HEK293 (cell line): Measurements from ENCODE around the gene ZNF350.

ENCODE experiments used
- CTCF ChIA-PET: fragments of 350-600 bp; formaldehyde crosslinking; extraction: SDS; loops from one replicate; lab custom pipeline; 2021; ENCODE audit warnings: antibody characterized with exemption; lab: Yijun Ruan, JAX
- POLR2A ChIA-PET: fragments of 300-600 bp; formaldehyde crosslinking; extraction: SDS; loops from one replicate; lab custom pipeline; 2020; ENCODE audit warnings: antibody characterized with exemption, inconsistent platforms; lab: Yijun Ruan, JAX
- H3K27ac ChIP-seq: fragments of 200-500 bp; sonication (Bioruptor generic); 2 replicates; pipeline ENCODE4 v1.5.1; 2014; ENCODE audit warnings: low read depth, low read length, control low read depth, inconsistent platforms; ENCODE audit errors: extremely low read depth
- H3K36me3 ChIP-seq, 2 experiments: fragments of 200-500 bp in 1 of 2; sonication (Bioruptor generic) in 1 of 2; 1 replicate in 1 of 2; 2 replicates in 1 of 2; pipeline ENCODE4 v1.5.1; 2014 to 2017; ENCODE audit warnings: inconsistent platforms in 2 of 2, low read length in 2 of 2; ENCODE audit not compliant: control insufficient read depth in 2 of 2, insufficient read depth in 1 of 2
- H3K4me1 ChIP-seq: fragments of 200-500 bp; sonication (Bioruptor generic); 2 replicates; pipeline ENCODE4 v1.5.1; 2014; ENCODE audit warnings: mild to moderate bottlenecking, low read length, inconsistent platforms; ENCODE audit not compliant: control insufficient read depth, insufficient read depth
- H3K4me3 ChIP-seq: 2 replicates; pipeline ENCODE4 v1.5.1; 2011; ENCODE audit warnings: low read depth, mild to moderate bottlenecking, control low read depth, low read length, moderate library complexity
- H3K9me3 ChIP-seq: fragments of 200-500 bp; sonication (Bioruptor generic); 2 replicates; pipeline ENCODE4 v1.5.1; 2014; ENCODE audit warnings: low read depth, low read length, inconsistent platforms; ENCODE audit not compliant: control insufficient read depth, insufficient read depth
- SP2 ChIP-seq: fragments of 450-650 bp; formaldehyde crosslinking; IDR thresholded peaks from 2 replicates; pipeline ENCODE4 v1.5.1; 2016; ENCODE audit warnings: missing biosample characterization, missing genetic modification characterization
- ZFP69B ChIP-seq: fragments of 450-650 bp; formaldehyde crosslinking; IDR thresholded peaks from 2 replicates; pipeline ENCODE4 v1.5.1; 2016; ENCODE audit warnings: missing biosample characterization, missing genetic modification characterization
- ZNF335 ChIP-seq: fragments of 450-650 bp; formaldehyde crosslinking; conservative IDR thresholded peaks from 2 replicates; pipeline ENCODE4 v1.5.1; 2016; ENCODE audit warnings: missing biosample characterization, missing genetic modification characterization
- ZNF416 ChIP-seq: fragments of 450-650 bp; formaldehyde crosslinking; IDR thresholded peaks from 2 replicates; pipeline ENCODE4 v1.5.1; 2016; ENCODE audit warnings: missing biosample characterization, missing genetic modification characterization
- ZNF555 ChIP-seq: fragments of 450-650 bp; formaldehyde crosslinking; conservative IDR thresholded peaks from 2 replicates; pipeline ENCODE4 v1.5.1; 2017; ENCODE audit warnings: missing biosample characterization, mild to moderate bottlenecking, missing genetic modification characterization, inconsistent platforms
- ZNF558 ChIP-seq: fragments of 450-650 bp; formaldehyde crosslinking; IDR thresholded peaks from 2 replicates; pipeline ENCODE4 v1.5.1; 2016; ENCODE audit warnings: missing biosample characterization, missing genetic modification characterization
- ZNF600 ChIP-seq: fragments of 450-650 bp; formaldehyde crosslinking; IDR thresholded peaks from 2 replicates; pipeline ENCODE4 v1.5.1; 2016; ENCODE audit warnings: missing biosample characterization, missing genetic modification characterization
- ZNF768 ChIP-seq: fragments of 450-650 bp; formaldehyde crosslinking; IDR thresholded peaks from 2 replicates; pipeline ENCODE4 v1.5.1; 2018; ENCODE audit warnings: missing biosample characterization, mild to moderate bottlenecking, missing genetic modification characterization
- ZNF837 ChIP-seq: fragments of 450-650 bp; formaldehyde crosslinking; IDR thresholded peaks from 2 replicates; pipeline ENCODE4 v1.5.1; 2016; ENCODE audit warnings: missing biosample characterization, missing genetic modification characterization
- TF ChIP-seq, protein P1 (sequence below): fragments of 450-650 bp; formaldehyde crosslinking; IDR thresholded peaks from 2 replicates; pipeline ENCODE4 v1.5.1; 2016; ENCODE audit warnings: missing biosample characterization, missing genetic modification characterization
- TF ChIP-seq, protein P2 (sequence below): fragments of 450-650 bp; formaldehyde crosslinking; conservative IDR thresholded peaks from 2 replicates; pipeline ENCODE4 v1.5.1; 2016; ENCODE audit warnings: low read depth, missing biosample characterization, missing genetic modification characterization
- TF ChIP-seq, protein P3 (sequence below): fragments of 450-650 bp; formaldehyde crosslinking; IDR thresholded peaks from 2 replicates; pipeline ENCODE4 v1.5.1; 2017; ENCODE audit warnings: missing biosample characterization, missing genetic modification characterization
- TF ChIP-seq, protein P4 (sequence below): fragments of 450-650 bp; formaldehyde crosslinking; IDR thresholded peaks from 2 replicates; pipeline ENCODE4 v1.5.1; 2016; ENCODE audit warnings: missing biosample characterization, missing genetic modification characterization
- TF ChIP-seq, protein P5 (sequence below): fragments of 450-650 bp; formaldehyde crosslinking; IDR thresholded peaks from 2 replicates; pipeline ENCODE4; 2016; ENCODE audit warnings: missing biosample characterization, missing genetic modification characterization
- TF ChIP-seq, protein P6 (sequence below): fragments of 450-650 bp; formaldehyde crosslinking; IDR thresholded peaks from 2 replicates; pipeline ENCODE4 v1.5.1; 2016; ENCODE audit warnings: missing biosample characterization, missing genetic modification characterization

Gene ZNF350

DNA sequence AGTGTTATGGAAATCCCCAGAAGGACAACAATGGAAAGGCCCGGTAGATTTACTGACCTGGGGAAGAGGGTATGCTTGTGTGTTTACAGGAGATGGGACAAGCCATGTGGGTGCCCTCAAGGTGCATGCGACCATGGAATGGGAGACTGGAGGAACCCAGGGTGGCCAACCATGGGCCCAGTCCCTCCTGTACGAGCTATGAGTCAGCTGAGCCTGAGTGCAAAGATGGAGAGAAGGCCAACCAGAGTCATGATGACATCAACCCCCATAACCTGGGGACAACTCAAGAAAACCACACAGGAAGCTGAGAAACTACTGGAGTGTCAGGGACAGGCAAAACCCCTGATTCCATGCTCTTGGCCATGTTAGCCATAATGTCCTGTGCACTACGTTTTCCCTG lies 7.8 kb downstream of the ZNF350 start (continued):
- no peak for TF ChIP-seq ZNF555
- TF ChIP-seq, protein P1, sequence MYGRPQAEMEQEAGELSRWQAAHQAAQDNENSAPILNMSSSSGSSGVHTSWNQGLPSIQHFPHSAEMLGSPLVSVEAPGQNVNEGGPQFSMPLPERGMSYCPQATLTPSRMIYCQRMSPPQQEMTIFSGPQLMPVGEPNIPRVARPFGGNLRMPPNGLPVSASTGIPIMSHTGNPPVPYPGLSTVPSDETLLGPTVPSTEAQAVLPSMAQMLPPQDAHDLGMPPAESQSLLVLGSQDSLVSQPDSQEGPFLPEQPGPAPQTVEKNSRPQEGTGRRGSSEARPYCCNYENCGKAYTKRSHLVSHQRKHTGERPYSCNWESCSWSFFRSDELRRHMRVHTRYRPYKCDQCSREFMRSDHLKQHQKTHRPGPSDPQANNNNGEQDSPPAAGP (tag by site-specific recombination) = no peak
- TF ChIP-seq ZFP69B (tag by site-specific recombination) = no peak
- no peak for TF ChIP-seq SP2 (tag by site-specific recombination)
- TF ChIP-seq, protein P2, sequence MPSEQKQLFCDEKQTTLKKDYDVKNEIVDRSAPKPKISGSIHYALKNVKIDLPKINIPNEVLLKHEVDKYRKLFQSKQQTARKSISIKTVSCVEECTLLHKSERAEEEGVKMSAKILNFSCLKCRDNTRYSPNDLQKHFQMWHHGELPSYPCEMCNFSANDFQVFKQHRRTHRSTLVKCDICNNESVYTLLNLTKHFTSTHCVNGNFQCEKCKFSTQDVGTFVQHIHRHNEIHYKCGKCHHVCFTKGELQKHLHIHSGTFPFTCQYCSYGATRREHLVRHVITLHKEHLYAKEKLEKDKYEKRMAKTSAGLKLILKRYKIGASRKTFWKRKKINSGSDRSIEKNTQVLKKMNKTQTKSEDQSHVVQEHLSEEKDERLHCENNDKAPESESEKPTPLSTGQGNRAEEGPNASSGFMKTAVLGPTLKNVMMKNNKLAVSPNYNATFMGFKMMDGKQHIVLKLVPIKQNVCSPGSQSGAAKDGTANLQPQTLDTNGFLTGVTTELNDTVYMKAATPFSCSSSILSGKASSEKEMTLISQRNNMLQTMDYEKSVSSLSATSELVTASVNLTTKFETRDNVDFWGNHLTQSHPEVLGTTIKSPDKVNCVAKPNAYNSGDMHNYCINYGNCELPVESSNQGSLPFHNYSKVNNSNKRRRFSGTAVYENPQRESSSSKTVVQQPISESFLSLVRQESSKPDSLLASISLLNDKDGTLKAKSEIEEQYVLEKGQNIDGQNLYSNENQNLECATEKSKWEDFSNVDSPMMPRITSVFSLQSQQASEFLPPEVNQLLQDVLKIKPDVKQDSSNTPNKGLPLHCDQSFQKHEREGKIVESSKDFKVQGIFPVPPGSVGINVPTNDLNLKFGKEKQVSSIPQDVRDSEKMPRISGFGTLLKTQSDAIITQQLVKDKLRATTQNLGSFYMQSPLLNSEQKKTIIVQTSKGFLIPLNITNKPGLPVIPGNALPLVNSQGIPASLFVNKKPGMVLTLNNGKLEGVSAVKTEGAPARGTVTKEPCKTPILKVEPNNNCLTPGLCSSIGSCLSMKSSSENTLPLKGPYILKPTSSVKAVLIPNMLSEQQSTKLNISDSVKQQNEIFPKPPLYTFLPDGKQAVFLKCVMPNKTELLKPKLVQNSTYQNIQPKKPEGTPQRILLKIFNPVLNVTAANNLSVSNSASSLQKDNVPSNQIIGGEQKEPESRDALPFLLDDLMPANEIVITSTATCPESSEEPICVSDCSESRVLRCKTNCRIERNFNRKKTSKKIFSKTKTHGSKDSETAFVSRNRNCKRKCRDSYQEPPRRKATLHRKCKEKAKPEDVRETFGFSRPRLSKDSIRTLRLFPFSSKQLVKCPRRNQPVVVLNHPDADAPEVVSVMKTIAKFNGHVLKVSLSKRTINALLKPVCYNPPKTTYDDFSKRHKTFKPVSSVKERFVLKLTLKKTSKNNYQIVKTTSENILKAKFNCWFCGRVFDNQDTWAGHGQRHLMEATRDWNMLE (tag by site-specific recombination) = no peak
- no peak for TF ChIP-seq ZNF558 (tag by site-specific recombination)
- no peak for TF ChIP-seq ZNF335 (tag by site-specific recombination)

DNA sequence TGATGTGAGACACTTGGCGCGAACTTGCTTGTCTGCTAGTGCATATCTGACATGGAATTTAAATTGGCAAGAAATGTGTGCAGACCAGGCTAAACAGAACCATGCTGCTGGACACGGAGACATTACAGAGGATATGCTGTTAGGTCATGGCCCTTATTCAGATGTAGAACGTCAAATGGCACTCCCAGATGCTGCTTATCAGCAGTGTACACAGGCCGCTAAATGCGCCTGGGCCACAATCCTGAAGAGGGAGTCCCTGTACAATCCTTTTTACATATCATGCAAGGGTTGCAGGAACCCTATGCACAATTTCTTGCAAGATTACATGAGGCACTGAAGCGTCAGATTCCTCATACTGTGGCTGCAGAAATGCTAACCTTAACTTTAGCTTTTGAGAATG lies 9.3 kb downstream of the ZNF350 start:
- no peaks in the 10 kb centered on the region for H3K4me1 ChIP-seq
- no peak overlapping the region for H3K27ac ChIP-seq
- POLR2A ChIA-PET = no interaction called here
- H3K4me3 ChIP-seq = no peak overlapping the region
- CTCF ChIA-PET = no interaction called here
- H3K36me3 ChIP-seq = peaks cover 25 to 38% of the 10 kb centered on the region in 2 experiments
- peaks cover 8% of the 10 kb centered on the region for H3K9me3 ChIP-seq
- TF ChIP-seq, protein P3, sequence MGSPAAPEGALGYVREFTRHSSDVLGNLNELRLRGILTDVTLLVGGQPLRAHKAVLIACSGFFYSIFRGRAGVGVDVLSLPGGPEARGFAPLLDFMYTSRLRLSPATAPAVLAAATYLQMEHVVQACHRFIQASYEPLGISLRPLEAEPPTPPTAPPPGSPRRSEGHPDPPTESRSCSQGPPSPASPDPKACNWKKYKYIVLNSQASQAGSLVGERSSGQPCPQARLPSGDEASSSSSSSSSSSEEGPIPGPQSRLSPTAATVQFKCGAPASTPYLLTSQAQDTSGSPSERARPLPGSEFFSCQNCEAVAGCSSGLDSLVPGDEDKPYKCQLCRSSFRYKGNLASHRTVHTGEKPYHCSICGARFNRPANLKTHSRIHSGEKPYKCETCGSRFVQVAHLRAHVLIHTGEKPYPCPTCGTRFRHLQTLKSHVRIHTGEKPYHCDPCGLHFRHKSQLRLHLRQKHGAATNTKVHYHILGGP (tag by site-specific recombination) = no peak
- TF ChIP-seq, protein P2 (tag by site-specific recombination) = no peak
- TF ChIP-seq ZNF837 (tag by site-specific recombination) = no peak
- no peak for TF ChIP-seq ZNF768
- TF ChIP-seq, protein P4, sequence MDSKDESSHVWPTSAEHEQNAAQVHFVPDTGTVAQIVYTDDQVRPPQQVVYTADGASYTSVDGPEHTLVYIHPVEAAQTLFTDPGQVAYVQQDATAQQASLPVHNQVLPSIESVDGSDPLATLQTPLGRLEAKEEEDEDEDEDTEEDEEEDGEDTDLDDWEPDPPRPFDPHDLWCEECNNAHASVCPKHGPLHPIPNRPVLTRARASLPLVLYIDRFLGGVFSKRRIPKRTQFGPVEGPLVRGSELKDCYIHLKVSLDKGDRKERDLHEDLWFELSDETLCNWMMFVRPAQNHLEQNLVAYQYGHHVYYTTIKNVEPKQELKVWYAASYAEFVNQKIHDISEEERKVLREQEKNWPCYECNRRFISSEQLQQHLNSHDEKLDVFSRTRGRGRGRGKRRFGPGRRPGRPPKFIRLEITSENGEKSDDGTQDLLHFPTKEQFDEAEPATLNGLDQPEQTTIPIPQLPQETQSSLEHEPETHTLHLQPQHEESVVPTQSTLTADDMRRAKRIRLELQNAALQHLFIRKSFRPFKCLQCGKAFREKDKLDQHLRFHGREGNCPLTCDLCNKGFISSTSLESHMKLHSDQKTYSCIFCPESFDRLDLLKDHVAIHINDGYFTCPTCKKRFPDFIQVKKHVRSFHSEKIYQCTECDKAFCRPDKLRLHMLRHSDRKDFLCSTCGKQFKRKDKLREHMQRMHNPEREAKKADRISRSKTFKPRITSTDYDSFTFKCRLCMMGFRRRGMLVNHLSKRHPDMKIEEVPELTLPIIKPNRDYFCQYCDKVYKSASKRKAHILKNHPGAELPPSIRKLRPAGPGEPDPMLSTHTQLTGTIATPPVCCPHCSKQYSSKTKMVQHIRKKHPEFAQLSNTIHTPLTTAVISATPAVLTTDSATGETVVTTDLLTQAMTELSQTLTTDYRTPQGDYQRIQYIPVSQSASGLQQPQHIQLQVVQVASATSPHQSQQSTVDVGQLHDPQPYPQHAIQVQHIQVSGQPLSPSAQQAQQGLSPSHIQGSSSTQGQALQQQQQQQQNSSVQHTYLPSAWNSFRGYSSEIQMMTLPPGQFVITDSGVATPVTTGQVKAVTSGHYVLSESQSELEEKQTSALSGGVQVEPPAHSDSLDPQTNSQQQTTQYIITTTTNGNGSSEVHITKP (tag by site-specific recombination) = no peak
- TF ChIP-seq, protein P5, sequence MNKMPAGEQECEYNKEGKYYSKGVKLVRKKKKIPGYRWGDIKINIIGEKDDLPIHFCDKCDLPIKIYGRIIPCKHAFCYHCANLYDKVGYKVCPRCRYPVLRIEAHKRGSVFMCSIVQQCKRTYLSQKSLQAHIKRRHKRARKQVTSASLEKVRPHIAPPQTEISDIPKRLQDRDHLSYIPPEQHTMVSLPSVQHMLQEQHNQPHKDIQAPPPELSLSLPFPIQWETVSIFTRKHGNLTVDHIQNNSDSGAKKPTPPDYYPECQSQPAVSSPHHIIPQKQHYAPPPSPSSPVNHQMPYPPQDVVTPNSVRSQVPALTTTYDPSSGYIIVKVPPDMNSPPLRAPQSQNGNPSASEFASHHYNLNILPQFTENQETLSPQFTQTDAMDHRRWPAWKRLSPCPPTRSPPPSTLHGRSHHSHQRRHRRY (tag by site-specific recombination) = no peak
- TF ChIP-seq ZNF416 (tag by site-specific recombination) = no peak
- TF ChIP-seq, protein P6, sequence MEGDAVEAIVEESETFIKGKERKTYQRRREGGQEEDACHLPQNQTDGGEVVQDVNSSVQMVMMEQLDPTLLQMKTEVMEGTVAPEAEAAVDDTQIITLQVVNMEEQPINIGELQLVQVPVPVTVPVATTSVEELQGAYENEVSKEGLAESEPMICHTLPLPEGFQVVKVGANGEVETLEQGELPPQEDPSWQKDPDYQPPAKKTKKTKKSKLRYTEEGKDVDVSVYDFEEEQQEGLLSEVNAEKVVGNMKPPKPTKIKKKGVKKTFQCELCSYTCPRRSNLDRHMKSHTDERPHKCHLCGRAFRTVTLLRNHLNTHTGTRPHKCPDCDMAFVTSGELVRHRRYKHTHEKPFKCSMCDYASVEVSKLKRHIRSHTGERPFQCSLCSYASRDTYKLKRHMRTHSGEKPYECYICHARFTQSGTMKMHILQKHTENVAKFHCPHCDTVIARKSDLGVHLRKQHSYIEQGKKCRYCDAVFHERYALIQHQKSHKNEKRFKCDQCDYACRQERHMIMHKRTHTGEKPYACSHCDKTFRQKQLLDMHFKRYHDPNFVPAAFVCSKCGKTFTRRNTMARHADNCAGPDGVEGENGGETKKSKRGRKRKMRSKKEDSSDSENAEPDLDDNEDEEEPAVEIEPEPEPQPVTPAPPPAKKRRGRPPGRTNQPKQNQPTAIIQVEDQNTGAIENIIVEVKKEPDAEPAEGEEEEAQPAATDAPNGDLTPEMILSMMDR = no peak
- no peak for TF ChIP-seq ZNF600 (tag by site-specific recombination)
